ENCODE results near the gene PTPRU.
"Not testable (repeated sequence)": the region's sequence is repeated elsewhere in the genome, so short reads cannot be mapped to it uniquely, and the experiment has no call there.

Gene PTPRU

GRCh38 chr1:29233693-29234092, 2.6 kb upstream of the PTPRU start:
- DNase-seq (ENCODE audit: low read depth): no peak
- H3K4me3 ChIP-seq (ENCODE audit: low read depth, low read length): no peak overlapping the region
- TF ChIP-seq, protein P1, sequence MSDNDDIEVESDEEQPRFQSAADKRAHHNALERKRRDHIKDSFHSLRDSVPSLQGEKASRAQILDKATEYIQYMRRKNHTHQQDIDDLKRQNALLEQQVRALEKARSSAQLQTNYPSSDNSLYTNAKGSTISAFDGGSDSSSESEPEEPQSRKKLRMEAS (IDR thresholded peaks at IDR 0.05; ENCODE audit: low read depth, low read length): no peak
- TF ChIP-seq MYC (IDR thresholded peaks at IDR 0.05; ENCODE audit: low read depth, low read length) (no peak), POLR2A (IDR thresholded peaks at IDR 0.05; ENCODE audit: extremely low read depth, insufficient read length) (no peak)
- TF ChIP-seq, protein P2, sequence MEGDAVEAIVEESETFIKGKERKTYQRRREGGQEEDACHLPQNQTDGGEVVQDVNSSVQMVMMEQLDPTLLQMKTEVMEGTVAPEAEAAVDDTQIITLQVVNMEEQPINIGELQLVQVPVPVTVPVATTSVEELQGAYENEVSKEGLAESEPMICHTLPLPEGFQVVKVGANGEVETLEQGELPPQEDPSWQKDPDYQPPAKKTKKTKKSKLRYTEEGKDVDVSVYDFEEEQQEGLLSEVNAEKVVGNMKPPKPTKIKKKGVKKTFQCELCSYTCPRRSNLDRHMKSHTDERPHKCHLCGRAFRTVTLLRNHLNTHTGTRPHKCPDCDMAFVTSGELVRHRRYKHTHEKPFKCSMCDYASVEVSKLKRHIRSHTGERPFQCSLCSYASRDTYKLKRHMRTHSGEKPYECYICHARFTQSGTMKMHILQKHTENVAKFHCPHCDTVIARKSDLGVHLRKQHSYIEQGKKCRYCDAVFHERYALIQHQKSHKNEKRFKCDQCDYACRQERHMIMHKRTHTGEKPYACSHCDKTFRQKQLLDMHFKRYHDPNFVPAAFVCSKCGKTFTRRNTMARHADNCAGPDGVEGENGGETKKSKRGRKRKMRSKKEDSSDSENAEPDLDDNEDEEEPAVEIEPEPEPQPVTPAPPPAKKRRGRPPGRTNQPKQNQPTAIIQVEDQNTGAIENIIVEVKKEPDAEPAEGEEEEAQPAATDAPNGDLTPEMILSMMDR (IDR thresholded peaks at IDR 0.05; ENCODE audit: low read depth, low read length): no peak

DNA sequence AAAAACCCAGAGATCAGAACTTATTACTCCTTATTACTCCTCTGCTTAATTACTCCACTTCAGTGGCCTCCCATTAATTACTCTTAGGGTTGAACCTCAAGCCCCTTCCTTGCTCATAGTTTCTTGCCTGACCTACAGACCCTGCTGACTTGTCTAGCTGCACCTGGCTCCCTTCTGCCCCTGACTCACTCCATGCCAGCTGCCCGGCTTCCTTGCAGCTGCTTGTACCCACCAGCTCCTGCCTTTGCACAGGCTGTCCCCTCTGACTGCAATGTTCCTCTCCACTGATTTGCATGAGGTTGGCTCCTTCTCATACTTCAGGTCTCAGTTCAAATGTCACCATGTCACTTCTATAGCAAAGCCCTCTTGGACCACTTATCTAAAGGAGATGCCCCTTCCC, 1.9 kb upstream of the PTPRU start:
- DNase-seq (ENCODE audit: low read depth): no peak
- H3K4me3 ChIP-seq (ENCODE audit: low read depth, low read length): no peak overlapping the region
- TF ChIP-seq, protein P2 (IDR thresholded peaks at IDR 0.05; ENCODE audit: low read depth, low read length): no peak
- TF ChIP-seq, protein P1 (IDR thresholded peaks at IDR 0.05; ENCODE audit: low read depth, low read length): no peak
- TF ChIP-seq MYC (IDR thresholded peaks at IDR 0.05; ENCODE audit: low read depth, low read length) (no peak), POLR2A (IDR thresholded peaks at IDR 0.05; ENCODE audit: extremely low read depth, insufficient read length) (no peak)

DNA sequence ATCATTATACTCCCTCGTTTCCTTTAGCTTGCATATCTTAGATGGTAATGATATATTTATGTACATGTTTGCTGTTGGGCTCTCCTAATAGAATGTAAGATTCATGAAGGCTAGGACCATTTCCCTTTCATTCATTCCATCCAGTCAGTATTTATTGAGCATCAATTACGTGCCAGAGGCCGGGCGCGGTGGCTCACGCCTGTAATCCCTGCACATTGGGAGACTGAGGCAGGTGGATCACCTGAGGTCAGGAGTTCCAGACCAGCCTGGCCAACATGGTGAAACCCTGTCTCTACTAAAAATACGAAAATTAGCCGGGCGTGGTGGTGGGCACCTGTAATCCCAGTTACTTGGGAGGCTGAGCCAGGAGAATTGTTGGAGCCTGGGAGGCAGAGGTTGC, 1.4 kb upstream of the PTPRU start:
- H3K4me3 ChIP-seq (ENCODE audit: low read depth, low read length); DNase-seq (ENCODE audit: low read depth): not testable (repeated sequence)

DNA sequence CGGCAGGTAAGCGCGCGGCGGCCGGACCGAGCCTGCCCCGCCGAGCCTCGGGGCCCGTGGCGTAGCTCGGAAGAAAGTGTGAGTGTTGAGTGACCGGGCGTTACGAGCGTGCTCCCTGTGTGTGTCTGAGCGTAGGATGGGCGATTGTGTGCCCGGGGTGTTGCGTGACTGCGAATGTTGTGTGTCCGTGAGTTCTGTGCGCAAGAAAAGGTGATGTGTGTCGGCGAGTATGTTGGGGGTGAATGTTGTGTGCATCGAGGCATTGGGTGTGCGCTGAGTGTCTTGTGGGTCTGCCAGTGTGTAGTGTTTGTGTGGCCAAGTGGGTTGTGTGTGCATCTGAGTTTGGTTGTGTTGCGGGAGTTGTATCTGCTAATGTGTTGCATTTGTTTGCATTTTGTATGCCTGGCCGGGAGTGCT, 398 bp downstream of the PTPRU start:
- no peak for DNase-seq (ENCODE audit: low read depth)
- no peak for TF ChIP-seq MYC (IDR thresholded peaks at IDR 0.05; ENCODE audit: low read depth, low read length)
- TF ChIP-seq, protein P2 (IDR thresholded peaks at IDR 0.05; ENCODE audit: low read depth, low read length): no peak
- H3K4me3 ChIP-seq (ENCODE audit: low read depth, low read length): no peak overlapping the region

- peak; percentile 63 for DNase-seq (ENCODE audit: low read depth)
- 0 out of 2 replicates have a peak, but pooled peaks have one; percentile 3 for TF ChIP-seq MYC (IDR thresholded peaks at IDR 0.05; ENCODE audit: low read depth, low read length)
- TF ChIP-seq, protein P2 (IDR thresholded peaks at IDR 0.05; ENCODE audit: low read depth, low read length): no peak
- H3K4me3 ChIP-seq (ENCODE audit: low read depth, low read length): peak overlapping the region; percentile 28
Measured at GRCh38 chr1:29237129-29237821, 953 bp downstream of the PTPRU start.

GRCh38 chr1:29237852-29238619, 1.7 kb downstream of the PTPRU start:
- peak; percentile 52 for DNase-seq (ENCODE audit: low read depth)
- no peak overlapping the region for H3K4me3 ChIP-seq (ENCODE audit: low read depth, low read length)
- TF ChIP-seq MYC (IDR thresholded peaks at IDR 0.05; ENCODE audit: low read depth, low read length) (no peak), POLR2A (IDR thresholded peaks at IDR 0.05; ENCODE audit: extremely low read depth, insufficient read length) (no peak)
- TF ChIP-seq, protein P2 (IDR thresholded peaks at IDR 0.05; ENCODE audit: low read depth, low read length): no peak
- TF ChIP-seq, protein P1 (IDR thresholded peaks at IDR 0.05; ENCODE audit: low read depth, low read length): no peak
